H9 (cell line): ENCODE results near the gene ARHGEF7. TPM values are rescaled to one million over a fixed set of nuclear protein-coding genes. Genes with fewer than 3 reads are reported as not detected.
A peak's percentile ranks its signal among the peaks of the same experiment; 100 is the strongest.

Experiments
- DNase-seq: peaks from one replicate; pipeline ENCODE4 v3.0.0-alpha.2; 2017
- H2AFZ ChIP-seq: one replicate; pipeline ENCODE4 v1.6.1; 2013; ENCODE audit warnings: mild to moderate bottlenecking, low read length, control low read depth, moderate library complexity
- H2AK5ac ChIP-seq: 2 replicates; pipeline ENCODE4 v1.6.1; 2013; ENCODE audit warnings: low read length, control low read depth, mixed read lengths; ENCODE audit not compliant: insufficient read length
- H2BK120ac ChIP-seq: one replicate; pipeline ENCODE4 v1.6.1; 2013; ENCODE audit warnings: low read depth, mild to moderate bottlenecking, low read length, control low read depth, inconsistent platforms; ENCODE audit not compliant: poor library complexity, severe bottlenecking
- H2BK12ac ChIP-seq: 2 replicates; pipeline ENCODE4 v1.6.1; 2013; ENCODE audit warnings: low read length, control low read depth, mixed read lengths, low read depth; ENCODE audit not compliant: insufficient read length
- H2BK15ac ChIP-seq: 2 replicates; pipeline ENCODE4 v1.6.1; 2013; ENCODE audit warnings: low read depth, low read length, control low read depth
- H2BK20ac ChIP-seq: one replicate; pipeline ENCODE4 v1.6.1; 2013; ENCODE audit warnings: low read depth, mild to moderate bottlenecking, low read length, control low read depth, inconsistent platforms; ENCODE audit not compliant: poor library complexity, severe bottlenecking
- H2BK5ac ChIP-seq: 2 replicates; pipeline ENCODE4 v1.6.1; 2013; ENCODE audit warnings: low read length, control low read depth, mixed read lengths; ENCODE audit not compliant: insufficient read length
- H3K14ac ChIP-seq: 2 replicates; pipeline ENCODE4 v1.6.1; 2013; ENCODE audit warnings: low read length, control low read depth; ENCODE audit not compliant: insufficient read depth
- H3K18ac ChIP-seq: 2 replicates; pipeline ENCODE4 v1.6.1; 2013; ENCODE audit warnings: low read depth, mild to moderate bottlenecking, mixed read lengths, low read length, control low read depth; ENCODE audit not compliant: insufficient read length
- H3K23ac ChIP-seq: 2 replicates; pipeline ENCODE4 v1.6.1; 2013; ENCODE audit warnings: low read length, control low read depth, mixed read lengths, low read depth; ENCODE audit not compliant: insufficient read length
- H3K23me2 ChIP-seq: 2 replicates; pipeline ENCODE4 v1.6.1; 2013; ENCODE audit warnings: low read depth, mild to moderate bottlenecking, mixed read lengths, low read length, control low read depth; ENCODE audit not compliant: insufficient read length, poor library complexity, severe bottlenecking
- H3K27ac ChIP-seq: 2 replicates; pipeline ENCODE4 v1.5.1; 2013; ENCODE audit warnings: low read length, control low read depth, mixed read lengths, low read depth; ENCODE audit not compliant: insufficient read length
- H3K27me3 ChIP-seq: 2 replicates; pipeline ENCODE4 v1.6.1; 2013; ENCODE audit warnings: low read length, control low read depth, inconsistent platforms; ENCODE audit not compliant: insufficient read depth
- H3K4ac ChIP-seq: 2 replicates; pipeline ENCODE4 v1.6.1; 2013; ENCODE audit warnings: low read depth, mild to moderate bottlenecking, control low read depth, inconsistent platforms, low read length, moderate library complexity
- H3K4me1 ChIP-seq: 2 replicates; pipeline ENCODE4 v1.6.1; 2013; ENCODE audit warnings: low read length, control low read depth, inconsistent platforms; ENCODE audit not compliant: insufficient read depth
- H3K4me2 ChIP-seq: 2 replicates; pipeline ENCODE4 v1.6.1; 2013; ENCODE audit warnings: low read length, control low read depth, mixed read lengths; ENCODE audit not compliant: insufficient read length, insufficient read depth
- H3K56ac ChIP-seq: 2 replicates; pipeline ENCODE4 v1.6.1; 2013; ENCODE audit warnings: low read depth, mild to moderate bottlenecking, mixed read lengths, low read length, control low read depth; ENCODE audit not compliant: insufficient read length
- H3K79me1 ChIP-seq: 2 replicates; pipeline ENCODE4 v1.6.1; 2013; ENCODE audit warnings: low read depth, mild to moderate bottlenecking, moderate library complexity, low read length, control low read depth, inconsistent platforms; ENCODE audit not compliant: insufficient read depth, poor library complexity, severe bottlenecking
- H3K79me2 ChIP-seq: 2 replicates; pipeline ENCODE4 v1.6.1; 2013; ENCODE audit warnings: low read length, control low read depth, inconsistent platforms; ENCODE audit not compliant: insufficient read depth
- H3K9ac ChIP-seq: 2 replicates; pipeline ENCODE4 v1.6.1; 2013; ENCODE audit warnings: low read length, control low read depth, mixed read lengths; ENCODE audit not compliant: insufficient read length; ENCODE audit errors: extremely low read depth
- H3K9me3 ChIP-seq: one replicate; pipeline ENCODE4 v1.6.1; 2013; ENCODE audit warnings: low read depth, low read length, inconsistent platforms; ENCODE audit not compliant: control insufficient read depth
- H3T11ph ChIP-seq: one replicate; pipeline ENCODE4 v1.6.1; 2013; ENCODE audit warnings: mild to moderate bottlenecking, low read length, control low read depth, inconsistent platforms
- H4K20me1 ChIP-seq: one replicate; pipeline ENCODE4 v1.6.1; 2013; ENCODE audit not compliant: control insufficient read depth, insufficient read length, insufficient read depth
- H4K5ac ChIP-seq: 2 replicates; pipeline ENCODE4 v1.6.1; 2013; ENCODE audit warnings: low read depth, mild to moderate bottlenecking, mixed read lengths, low read length, control low read depth; ENCODE audit not compliant: insufficient read length
- H4K8ac ChIP-seq: replicated peaks from 2 replicates; pipeline ENCODE4 v1.6.1; 2013; ENCODE audit warnings: low read length, control low read depth, mixed read lengths, low read depth; ENCODE audit not compliant: insufficient read length
- H4K91ac ChIP-seq: 2 replicates; pipeline ENCODE4 v1.6.1; 2013; ENCODE audit warnings: low read depth, mild to moderate bottlenecking, moderate library complexity, mixed read lengths, low read length, control low read depth; ENCODE audit not compliant: insufficient read length
- H3K27ac Mint-ChIP-seq, 3 experiments: 2 replicates in 2 of 3; 3 replicates in 1 of 3; pipeline ENCODE4 v1.8.0; 2020 to 2021; ENCODE audit warnings: mixed read lengths in 3 of 3, mild to moderate bottlenecking in 1 of 3, moderate library complexity in 1 of 3
- H3K27me3 Mint-ChIP-seq: 2 replicates; pipeline ENCODE4 v1.8.0; 2021; ENCODE audit warnings: low read depth, mild to moderate bottlenecking, moderate library complexity, mixed read lengths
- H3K36me3 Mint-ChIP-seq, 3 experiments: 2 replicates in 2 of 3; 3 replicates in 1 of 3; pipeline ENCODE4 v1.8.0; 2020 to 2021; ENCODE audit warnings: low read depth in 3 of 3, mixed read lengths in 3 of 3; ENCODE audit not compliant: insufficient read depth in 1 of 3
- H3K4me1 Mint-ChIP-seq, 2 experiments: 2 replicates each; pipeline ENCODE4 v1.8.0; 2020; ENCODE audit warnings: mixed read lengths in 2 of 2
- H3K4me3 Mint-ChIP-seq, 2 experiments: 2 replicates in 1 of 2; 3 replicates in 1 of 2; pipeline ENCODE4 v1.8.0; 2020 to 2021; ENCODE audit warnings: mild to moderate bottlenecking in 2 of 2, mixed read lengths in 2 of 2, moderate library complexity in 1 of 2
- H3K9me3 Mint-ChIP-seq, 2 experiments: 2 replicates in 1 of 2; 3 replicates in 1 of 2; pipeline ENCODE4 v1.8.0; 2020; ENCODE audit warnings: mild to moderate bottlenecking in 2 of 2, mixed read lengths in 2 of 2, moderate library complexity in 1 of 2
- WGBS: extraction: QIAGEN DNeasy Blood & Tissue Kit; methylation state at CpG from one replicate; pipeline ENCODE4 v1.1.7; 2013; ENCODE audit warnings: missing lambda C conversion rate, low lambda C conversion rate, mixed read lengths; ENCODE audit not compliant: insufficient read length; ENCODE audit errors: extremely low coverage; 5-methylcytosine and 5-hydroxymethylcytosine counted together
- total RNA-seq: library from RNA; stranded (reverse); gene quantifications from 2 replicates; pipeline ENCODE4 v1.2.1, GENCODE V29; 2021
- TF ChIP-seq, protein P1 (sequence below): fragments of 200-600 bp; sonication (generic); conservative IDR thresholded peaks from 3 replicates; pipeline ENCODE4 v1.8.0; 2021; ENCODE audit warnings: antibody characterized with exemption, mild to moderate bottlenecking

Gene ARHGEF7
- total RNA-seq, 1 experiment from 2014 or later = 51.9 TPM

DNA sequence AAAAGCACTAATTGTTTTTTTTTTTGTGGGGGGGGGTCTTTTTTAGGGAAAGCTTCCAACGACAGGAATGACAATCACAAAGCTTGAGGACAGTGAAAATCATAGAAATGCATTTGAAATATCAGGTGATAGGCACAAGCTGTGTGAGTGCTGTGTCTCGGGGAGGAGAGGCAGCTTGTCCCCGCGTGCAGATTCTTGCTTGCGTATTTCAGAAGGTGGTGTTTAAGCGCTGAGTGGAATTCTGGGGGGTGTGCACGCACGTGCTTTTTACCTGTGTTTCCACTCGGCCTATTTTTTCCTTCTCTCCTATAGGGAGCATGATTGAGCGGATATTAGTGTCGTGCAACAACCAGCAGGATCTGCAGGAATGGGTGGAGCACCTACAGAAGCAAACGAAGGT lies 165.1 kb downstream of the ARHGEF7 start:
- no peaks in the 10 kb centered on the region for H4K20me1 ChIP-seq
- H2BK120ac ChIP-seq = no peak overlapping the region
- no peak overlapping the region for H3K56ac ChIP-seq
- no peak overlapping the region for H2BK15ac ChIP-seq
- H3K23ac ChIP-seq = no peak overlapping the region
- DNase-seq = no peak
- no peak overlapping the region for H2AK5ac ChIP-seq
- H4K91ac ChIP-seq = no peak overlapping the region
- no peaks in the 10 kb centered on the region for H3K9me3 ChIP-seq
- no peak overlapping the region for H4K5ac ChIP-seq
- H3K79me2 ChIP-seq = no peaks in the 10 kb centered on the region
- no peaks in the 10 kb centered on the region for H3K27me3 ChIP-seq
- no peak overlapping the region for H4K8ac ChIP-seq
- no peak overlapping the region for H3K18ac ChIP-seq
- H3K9me3 Mint-ChIP-seq = no peaks in the 10 kb centered on the region
- no peak overlapping the region for H3K14ac ChIP-seq
- no peak overlapping the region for H3K27ac ChIP-seq
- H3K4me1 Mint-ChIP-seq = no peaks in the 10 kb centered on the region
- H3K27me3 Mint-ChIP-seq = no peaks in the 10 kb centered on the region; the same call in 1 of the 2 replicates
- no peak overlapping the region for H2BK5ac ChIP-seq
- H3K4ac ChIP-seq = no peak overlapping the region
- H3K27ac Mint-ChIP-seq = 0 out of 7 replicates have a peak overlapping the region, but pooled peaks of 1 of the 3 experiments have one; percentile 28
- H3K23me2 ChIP-seq = no peaks in the 10 kb centered on the region
- peaks cover 21 to 74% (median 73%) of the 10 kb centered on the region in 3 experiments; a peak in 6 of 7 replicates for H3K36me3 Mint-ChIP-seq
- H3K4me1 ChIP-seq = no peaks in the 10 kb centered on the region
- no peak overlapping the region for H2AFZ ChIP-seq
- WGBS = no CpG with 5 or more reads among the region's 12 CpGs
- H3K79me1 ChIP-seq = no peaks in the 10 kb centered on the region
- H3K4me3 Mint-ChIP-seq = no peak overlapping the region
- no peak overlapping the region for H3T11ph ChIP-seq
- no peak overlapping the region for H2BK12ac ChIP-seq
- TF ChIP-seq, protein P1, sequence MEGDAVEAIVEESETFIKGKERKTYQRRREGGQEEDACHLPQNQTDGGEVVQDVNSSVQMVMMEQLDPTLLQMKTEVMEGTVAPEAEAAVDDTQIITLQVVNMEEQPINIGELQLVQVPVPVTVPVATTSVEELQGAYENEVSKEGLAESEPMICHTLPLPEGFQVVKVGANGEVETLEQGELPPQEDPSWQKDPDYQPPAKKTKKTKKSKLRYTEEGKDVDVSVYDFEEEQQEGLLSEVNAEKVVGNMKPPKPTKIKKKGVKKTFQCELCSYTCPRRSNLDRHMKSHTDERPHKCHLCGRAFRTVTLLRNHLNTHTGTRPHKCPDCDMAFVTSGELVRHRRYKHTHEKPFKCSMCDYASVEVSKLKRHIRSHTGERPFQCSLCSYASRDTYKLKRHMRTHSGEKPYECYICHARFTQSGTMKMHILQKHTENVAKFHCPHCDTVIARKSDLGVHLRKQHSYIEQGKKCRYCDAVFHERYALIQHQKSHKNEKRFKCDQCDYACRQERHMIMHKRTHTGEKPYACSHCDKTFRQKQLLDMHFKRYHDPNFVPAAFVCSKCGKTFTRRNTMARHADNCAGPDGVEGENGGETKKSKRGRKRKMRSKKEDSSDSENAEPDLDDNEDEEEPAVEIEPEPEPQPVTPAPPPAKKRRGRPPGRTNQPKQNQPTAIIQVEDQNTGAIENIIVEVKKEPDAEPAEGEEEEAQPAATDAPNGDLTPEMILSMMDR = no peak
- H3K9ac ChIP-seq = no peak overlapping the region
- H3K4me2 ChIP-seq = no peak overlapping the region
- H2BK20ac ChIP-seq = no peak overlapping the region
